GM18909 (cell line): ENCODE results near the gene ANP32B.

Experiments
- ATAC-seq: cut with Tn5 transposase; IDR thresholded peaks from one replicate; pipeline ENCODE4 v1.9.1; 2021; ENCODE audit warnings: mild to moderate bottlenecking; ENCODE audit not compliant: unreplicated experiment, poor library complexity

ANP32B gene

DNA sequence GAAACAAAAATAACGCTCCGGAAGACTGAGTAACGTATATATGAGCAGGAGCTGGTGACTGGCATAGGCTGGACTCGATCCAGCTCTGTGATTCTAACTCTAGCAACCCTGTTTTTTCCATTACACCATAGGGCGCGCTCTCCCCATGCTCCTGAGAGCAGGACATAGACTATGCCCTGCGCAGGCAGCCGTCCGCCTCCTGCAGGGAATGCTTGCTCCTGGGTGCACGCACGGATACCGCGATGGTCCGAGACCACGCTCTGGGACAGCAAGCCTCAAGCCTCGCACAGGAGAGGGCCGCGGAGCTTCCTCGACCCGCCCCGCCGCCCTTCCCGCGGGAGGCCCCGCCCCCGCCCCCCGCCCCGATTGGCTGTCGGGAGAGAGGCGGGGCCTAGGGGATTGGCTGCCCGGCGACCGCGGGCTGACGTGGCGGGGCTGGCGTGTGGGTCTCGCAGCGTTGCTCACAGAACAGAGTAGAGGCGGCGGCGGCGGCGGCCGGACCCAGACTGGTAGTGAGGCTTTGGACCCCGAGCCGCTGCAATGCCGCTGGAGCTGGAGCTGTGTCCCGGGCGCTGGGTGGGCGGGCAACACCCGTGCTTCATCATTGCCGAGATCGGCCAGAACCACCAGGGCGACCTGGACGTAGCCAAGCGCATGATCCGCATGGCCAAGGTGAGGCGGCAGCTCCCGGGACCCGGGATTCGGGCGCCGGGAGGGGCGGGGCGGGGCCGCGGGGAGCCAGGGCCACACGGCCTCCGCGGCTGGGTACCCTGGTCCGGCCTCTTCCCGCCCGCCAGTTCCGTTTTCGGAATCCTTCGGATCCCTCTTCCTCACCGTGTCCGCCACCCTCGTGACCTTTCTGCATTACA lies 73.4 kb downstream of the ANP32B start, which contains the start of gene NANS:
TSS of gene NANS (plus strand) at position 464 of the 869 bp plus-strand sequence. CDS start at position 541, 77 bp downstream.
- peak; percentile 95 for ATAC-seq

GRCh38 chr9:98057138-98057799 lies 74.1 kb downstream of the ANP32B start:
- no peak for ATAC-seq

DNA sequence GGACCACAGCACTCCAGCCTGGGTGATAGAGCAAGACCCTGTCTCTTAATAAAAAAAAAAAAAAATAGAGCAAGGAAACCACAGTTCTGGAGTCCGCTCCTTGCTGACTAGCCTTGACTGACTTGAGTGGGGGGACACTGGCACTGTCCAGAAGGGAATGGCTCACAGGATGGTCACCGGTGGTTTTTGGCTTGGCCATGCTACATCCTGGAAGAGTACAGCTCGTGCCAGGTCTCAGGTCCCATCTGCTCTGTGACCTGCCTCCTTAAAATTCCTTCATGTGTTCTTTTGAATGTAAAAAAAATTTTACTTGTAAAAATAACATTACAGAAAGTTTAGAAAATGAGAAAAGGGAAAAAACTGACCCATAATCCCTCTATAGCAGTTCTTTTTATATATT lies 79.0 kb downstream of the ANP32B start:
- ATAC-seq, result no peak

- ATAC-seq, result no peak
Observed at GRCh38 chr9:98064623-98065392, 81.7 kb downstream of the ANP32B start.
